ENCODE results near the gene RB1.

DNA sequence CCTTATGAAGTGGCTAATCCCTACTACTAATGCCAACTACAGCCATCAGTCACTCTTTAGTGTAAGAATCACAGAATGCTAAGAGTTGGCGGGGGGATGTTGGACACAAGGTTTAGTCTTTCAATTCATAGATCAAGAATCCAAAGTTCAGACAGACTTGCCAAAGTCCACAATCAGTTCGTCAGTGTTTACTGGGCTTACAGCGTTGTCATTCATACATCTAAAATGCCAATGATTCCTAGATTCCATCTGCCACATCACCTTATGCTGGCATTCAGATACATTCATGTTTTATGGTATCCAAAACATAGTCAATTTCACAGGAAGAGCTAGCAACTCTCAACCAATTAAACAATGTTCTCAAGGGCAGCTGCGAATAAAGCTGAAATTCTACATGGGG, 211.2 kb downstream of the RB1 start:
- TF ChIP-seq HDAC2 (IDR thresholded peaks at IDR 0.05): no peak
- TF ChIP-seq CHD2 (IDR thresholded peaks at IDR 0.05; ENCODE audit: low read length, partially characterized antibody): no peak
- no peak for TF ChIP-seq RAD21 (conservative IDR thresholded peaks at IDR 0.05 in 1 of 2, IDR thresholded peaks at IDR 0.05 in 1 of 2)
- no peak for TF ChIP-seq CTCF (IDR thresholded peaks at IDR 0.05)
- TF ChIP-seq, protein P1, sequence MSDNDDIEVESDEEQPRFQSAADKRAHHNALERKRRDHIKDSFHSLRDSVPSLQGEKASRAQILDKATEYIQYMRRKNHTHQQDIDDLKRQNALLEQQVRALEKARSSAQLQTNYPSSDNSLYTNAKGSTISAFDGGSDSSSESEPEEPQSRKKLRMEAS (IDR thresholded peaks at IDR 0.05): no peak
- TF ChIP-seq POLR2A (IDR thresholded peaks at IDR 0.05; ENCODE audit: low read length): no peak
- TF ChIP-seq, protein P2, sequence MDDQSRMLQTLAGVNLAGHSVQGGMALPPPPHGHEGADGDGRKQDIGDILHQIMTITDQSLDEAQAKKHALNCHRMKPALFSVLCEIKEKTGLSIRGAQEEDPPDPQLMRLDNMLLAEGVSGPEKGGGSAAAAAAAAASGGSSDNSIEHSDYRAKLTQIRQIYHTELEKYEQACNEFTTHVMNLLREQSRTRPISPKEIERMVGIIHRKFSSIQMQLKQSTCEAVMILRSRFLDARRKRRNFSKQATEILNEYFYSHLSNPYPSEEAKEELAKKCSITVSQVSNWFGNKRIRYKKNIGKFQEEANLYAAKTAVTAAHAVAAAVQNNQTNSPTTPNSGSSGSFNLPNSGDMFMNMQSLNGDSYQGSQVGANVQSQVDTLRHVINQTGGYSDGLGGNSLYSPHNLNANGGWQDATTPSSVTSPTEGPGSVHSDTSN (IDR thresholded peaks at IDR 0.05): no peak
- TF ChIP-seq KDM1A (IDR thresholded peaks at IDR 0.05; ENCODE audit: low read depth): no peak
- TF ChIP-seq SMC3 (IDR thresholded peaks at IDR 0.05): no peak
- TF ChIP-seq MYC (IDR thresholded peaks at IDR 0.05; ENCODE audit: borderline replicate concordance, low read length): no peak
- no peak for TF ChIP-seq EP300 (IDR thresholded peaks at IDR 0.05)
- TF ChIP-seq RCOR1 (IDR thresholded peaks at IDR 0.05; ENCODE audit: low read depth, low read length): no peak
- no peak for TF ChIP-seq SREBF2 (IDR thresholded peaks at IDR 0.05)
- TF ChIP-seq JUNB (IDR thresholded peaks at IDR 0.05): no peak

Measured in A549 (cell line).